Measurements from ENCODE around the gene FYN.

Gene FYN

GRCh38 chr6:111615916-111616612 is 257.2 kb downstream of the FYN start:
- no peak for DNase-seq

- DNase-seq = peak; percentile 6
Observed at GRCh38 chr6:111614833-111615582, 258.2 kb downstream of the FYN start.

- no peak for DNase-seq
Observed at GRCh38 chr6:111612379-111612778, 260.9 kb downstream of the FYN start.

- DNase-seq = no peak
Observed at GRCh38 chr6:111610548-111611172, 262.6 kb downstream of the FYN start.

All from RPMI8226 (cell line).